HG02973 (cell line): Measurements from ENCODE around the gene ATG2A.

ENCODE experiments used
- ATAC-seq: cut with Tn5 transposase; IDR thresholded peaks from one replicate; pipeline ENCODE4 v1.9.1; 2021; ENCODE audit warnings: moderate library complexity; ENCODE audit not compliant: unreplicated experiment

ATG2A gene

GRCh38 chr11:64905516-64906313, 11.3 kb downstream of the ATG2A start:
- ATAC-seq, result no peak

- ATAC-seq, result no peak
Measured at GRCh38 chr11:64903291-64903833, 13.6 kb downstream of the ATG2A start.

GRCh38 chr11:64902102-64902900, 14.7 kb downstream of the ATG2A start:
- ATAC-seq, result no peak

- no peak for ATAC-seq
Measured at GRCh38 chr11:64900774-64901173, 16.2 kb downstream of the ATG2A start.

- ATAC-seq, result no peak
Measured at GRCh38 chr11:64900263-64900678, 16.7 kb downstream of the ATG2A start.

- no peak for ATAC-seq
Measured at GRCh38 chr11:64898541-64898940, 18.5 kb downstream of the ATG2A start.

GRCh38 chr11:64898076-64898445, 18.9 kb downstream of the ATG2A start:
- ATAC-seq, result no peak

GRCh38 chr11:64897381-64898075, 19.5 kb downstream of the ATG2A start:
- ATAC-seq, result no peak

GRCh38 chr11:64896448-64897022, 20.5 kb downstream of the ATG2A start:
- no peak for ATAC-seq

GRCh38 chr11:64894812-64895452, 22.1 kb downstream of the ATG2A start:
- ATAC-seq, result no peak

GRCh38 chr11:64894070-64894811, 22.8 kb downstream of the ATG2A start:
- ATAC-seq, result no peak

- no peak for ATAC-seq
Measured at GRCh38 chr11:64893194-64894069, 23.6 kb downstream of the ATG2A start.

GRCh38 chr11:64892838-64893193, 24.2 kb downstream of the ATG2A start:
- ATAC-seq, result no peak

- no peak for ATAC-seq
Measured at GRCh38 chr11:64892411-64892831, 24.6 kb downstream of the ATG2A start.

- ATAC-seq, result no peak
Measured at GRCh38 chr11:64891880-64892279, 25.1 kb downstream of the ATG2A start.

GRCh38 chr11:64891215-64891848, 25.7 kb downstream of the ATG2A start:
- no peak for ATAC-seq

- no peak for ATAC-seq
Measured at GRCh38 chr11:64890522-64890939, 26.5 kb downstream of the ATG2A start.

GRCh38 chr11:64888729-64889511, 28.1 kb downstream of the ATG2A start:
- ATAC-seq, result no peak
